ENCODE data around the gene SH2D7. TPM values are rescaled to one million over a fixed set of nuclear protein-coding genes. Genes with fewer than 3 reads are reported as not detected.

Gene SH2D7
- total RNA-seq, 1 experiment from 2014 or later, result not detected

- DNase-seq (ENCODE audit: low read depth, low spot score), result no peak
- in situ Hi-C loops (cut with HindIII; ENCODE audit: low pct_unique_long_range_greater_than_20kb, low sequenced_read_pairs), result no loop called here
Measured at GRCh38 chr15:78057803-78058202, 34.6 kb upstream of the SH2D7 start.

GRCh38 chr15:78058401-78058935, 33.9 kb upstream of the SH2D7 start:
- in situ Hi-C loops (cut with HindIII; ENCODE audit: low pct_unique_long_range_greater_than_20kb, low sequenced_read_pairs), result no loop called here

GRCh38 chr15:78059110-78059839, 33.1 kb upstream of the SH2D7 start:
- DNase-seq (ENCODE audit: low read depth, low spot score), result no peak
- in situ Hi-C loops (cut with HindIII; ENCODE audit: low pct_unique_long_range_greater_than_20kb, low sequenced_read_pairs), result no loop called here

More at GRCh38 chr15:78058401-78058935, 33.9 kb upstream of the SH2D7 start:
- no peak for DNase-seq (ENCODE audit: low read depth, low spot score)

- in situ Hi-C loops (cut with HindIII; ENCODE audit: low pct_unique_long_range_greater_than_20kb, low sequenced_read_pairs), result no loop called here
- DNase-seq (ENCODE audit: low read depth, low spot score), result no peak
Measured at GRCh38 chr15:78060232-78060631, 32.1 kb upstream of the SH2D7 start.

- peak; percentile 50 for DNase-seq (ENCODE audit: low read depth, low spot score)
- in situ Hi-C loops (cut with HindIII; ENCODE audit: low pct_unique_long_range_greater_than_20kb, low sequenced_read_pairs), result no loop called here
Measured at GRCh38 chr15:78061963-78062427, 30.4 kb upstream of the SH2D7 start.

- in situ Hi-C loops (cut with HindIII; ENCODE audit: low pct_unique_long_range_greater_than_20kb, low sequenced_read_pairs), result no loop called here
- DNase-seq (ENCODE audit: low read depth, low spot score), result no peak
Measured at GRCh38 chr15:78063217-78063616, 29.1 kb upstream of the SH2D7 start.

GRCh38 chr15:78063970-78064385, 28.4 kb upstream of the SH2D7 start:
- in situ Hi-C loops (cut with HindIII; ENCODE audit: low pct_unique_long_range_greater_than_20kb, low sequenced_read_pairs), result no loop called here
- no peak for DNase-seq (ENCODE audit: low read depth, low spot score)

- in situ Hi-C loops (cut with HindIII; ENCODE audit: low pct_unique_long_range_greater_than_20kb, low sequenced_read_pairs), result no loop called here
- DNase-seq (ENCODE audit: low read depth, low spot score), result no peak
Measured at GRCh38 chr15:78064544-78064943, 27.8 kb upstream of the SH2D7 start.

GRCh38 chr15:78065284-78065872, 27.0 kb upstream of the SH2D7 start:
- DNase-seq (ENCODE audit: low read depth, low spot score), result peak; percentile 82
- in situ Hi-C loops (cut with HindIII; ENCODE audit: low pct_unique_long_range_greater_than_20kb, low sequenced_read_pairs), result no loop called here

- in situ Hi-C loops (cut with HindIII; ENCODE audit: low pct_unique_long_range_greater_than_20kb, low sequenced_read_pairs), result no loop called here
Measured at GRCh38 chr15:78065973-78066946, 26.1 kb upstream of the SH2D7 start.

GRCh38 chr15:78067328-78068228, 24.8 kb upstream of the SH2D7 start:
- DNase-seq (ENCODE audit: low read depth, low spot score), result no peak
- in situ Hi-C loops (cut with HindIII; ENCODE audit: low pct_unique_long_range_greater_than_20kb, low sequenced_read_pairs), result no loop called here

More at GRCh38 chr15:78065973-78066946, 26.1 kb upstream of the SH2D7 start:
- DNase-seq (ENCODE audit: low read depth, low spot score), result no peak

- in situ Hi-C loops (cut with HindIII; ENCODE audit: low pct_unique_long_range_greater_than_20kb, low sequenced_read_pairs), result no loop called here
- no peak for DNase-seq (ENCODE audit: low read depth, low spot score)
Measured at GRCh38 chr15:78069052-78069414, 23.3 kb upstream of the SH2D7 start.

GRCh38 chr15:78069462-78070029, 22.8 kb upstream of the SH2D7 start:
- no peak for DNase-seq (ENCODE audit: low read depth, low spot score)
- in situ Hi-C loops (cut with HindIII; ENCODE audit: low pct_unique_long_range_greater_than_20kb, low sequenced_read_pairs), result no loop called here

- DNase-seq (ENCODE audit: low read depth, low spot score), result no peak
- in situ Hi-C loops (cut with HindIII; ENCODE audit: low pct_unique_long_range_greater_than_20kb, low sequenced_read_pairs), result no loop called here
Measured at GRCh38 chr15:78070049-78070700, 22.2 kb upstream of the SH2D7 start.

GRCh38 chr15:78071383-78071782, 21.0 kb upstream of the SH2D7 start:
- in situ Hi-C loops (cut with HindIII; ENCODE audit: low pct_unique_long_range_greater_than_20kb, low sequenced_read_pairs), result no loop called here
- DNase-seq (ENCODE audit: low read depth, low spot score), result no peak
